AG04449 (cell line): Measurements from ENCODE around the gene SEMA4C.

Experiments used
- CTCF ChIA-PET: fragments of 350-600 bp; formaldehyde crosslinking; extraction: SDS; loops from one replicate; lab custom pipeline; 2021; ENCODE audit warnings: antibody characterized with exemption; lab: Yijun Ruan, JAX
- POLR2A ChIA-PET: fragments of 400-600, 350-600 bp; formaldehyde crosslinking; extraction: SDS; loops from one replicate; lab custom pipeline; 2020; ENCODE audit warnings: antibody characterized with exemption, inconsistent platforms; lab: Yijun Ruan, JAX
- DNase-seq: peaks from one replicate; pipeline ENCODE4 v3.0.0-alpha.2; 2010; ENCODE audit warnings: low read depth, low spot score
- H3K4me3 ChIP-seq: 2 replicates; pipeline ENCODE4 v1.5.1; 2011; ENCODE audit warnings: low read depth, mild to moderate bottlenecking, control low read depth, low read length
- TF ChIP-seq, protein P1 (sequence below): IDR thresholded peaks from one replicate; pipeline ENCODE4 v1.5.1; 2011; ENCODE audit warnings: mild to moderate bottlenecking, moderate library complexity, low read length, control low read depth, inconsistent platforms; ENCODE audit not compliant: insufficient read depth; ENCODE audit errors: missing control alignments

The SEMA4C gene

DNA sequence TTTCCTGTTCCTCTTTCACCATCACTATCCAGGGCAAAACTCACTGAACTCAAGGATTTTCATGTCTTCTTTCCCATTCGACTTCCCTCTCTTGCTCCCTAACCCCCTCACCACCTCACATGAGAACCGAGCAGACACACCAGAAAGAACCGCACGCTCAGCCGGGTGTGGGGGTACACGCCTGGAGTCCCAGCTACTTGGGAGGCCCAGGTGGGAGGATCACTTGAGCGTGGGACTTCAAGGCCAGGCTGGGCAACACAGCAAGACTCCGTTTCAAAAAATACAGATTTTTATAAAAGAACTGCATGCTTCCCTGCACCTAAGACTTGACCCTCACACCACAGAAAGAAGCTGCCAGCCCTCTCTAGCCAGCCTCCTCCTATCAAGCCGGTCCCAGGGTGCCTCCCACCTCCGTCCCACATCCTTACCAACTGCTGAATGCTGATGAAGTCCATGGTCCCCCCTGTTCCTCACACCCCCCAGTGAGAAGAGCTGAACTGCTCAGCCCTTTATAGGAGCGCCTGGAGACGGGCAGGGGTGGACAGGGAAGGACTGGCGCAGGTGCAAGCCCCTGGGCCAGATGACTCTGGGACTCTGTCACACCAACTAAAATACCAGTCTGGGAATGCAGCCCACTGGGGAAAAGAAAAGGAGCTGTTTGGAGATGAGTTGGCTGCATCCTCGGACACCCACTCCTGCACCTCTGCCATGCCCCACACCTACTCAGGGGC, 26.2 kb downstream of the SEMA4C start, which contains the start of gene ANKRD23:
Gene ANKRD23, minus strand, starts transcription at position 484 of the 731 bp plus-strand sequence. Its CDS starts 29 bp downstream, at position 455.
- no peak for DNase-seq
- ChIA-PET CTCF (interaction anchor here (1.3 to 1.9 kb wide), 4 partner anchors 12 to 118 kb away, joined by 4 to 7 read pairs (median 4); partner anchors contain the start of gene ANKRD39), POLR2A (interaction anchor here (1.1 kb wide), 1 partner anchor 14 kb away, joined by 3 read pairs; the partner anchor contains the start of gene ANKRD39)
- no peak within 1 kb of the TSS for H3K4me3 ChIP-seq
- TF ChIP-seq, protein P1, sequence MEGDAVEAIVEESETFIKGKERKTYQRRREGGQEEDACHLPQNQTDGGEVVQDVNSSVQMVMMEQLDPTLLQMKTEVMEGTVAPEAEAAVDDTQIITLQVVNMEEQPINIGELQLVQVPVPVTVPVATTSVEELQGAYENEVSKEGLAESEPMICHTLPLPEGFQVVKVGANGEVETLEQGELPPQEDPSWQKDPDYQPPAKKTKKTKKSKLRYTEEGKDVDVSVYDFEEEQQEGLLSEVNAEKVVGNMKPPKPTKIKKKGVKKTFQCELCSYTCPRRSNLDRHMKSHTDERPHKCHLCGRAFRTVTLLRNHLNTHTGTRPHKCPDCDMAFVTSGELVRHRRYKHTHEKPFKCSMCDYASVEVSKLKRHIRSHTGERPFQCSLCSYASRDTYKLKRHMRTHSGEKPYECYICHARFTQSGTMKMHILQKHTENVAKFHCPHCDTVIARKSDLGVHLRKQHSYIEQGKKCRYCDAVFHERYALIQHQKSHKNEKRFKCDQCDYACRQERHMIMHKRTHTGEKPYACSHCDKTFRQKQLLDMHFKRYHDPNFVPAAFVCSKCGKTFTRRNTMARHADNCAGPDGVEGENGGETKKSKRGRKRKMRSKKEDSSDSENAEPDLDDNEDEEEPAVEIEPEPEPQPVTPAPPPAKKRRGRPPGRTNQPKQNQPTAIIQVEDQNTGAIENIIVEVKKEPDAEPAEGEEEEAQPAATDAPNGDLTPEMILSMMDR, result no peak

DNA sequence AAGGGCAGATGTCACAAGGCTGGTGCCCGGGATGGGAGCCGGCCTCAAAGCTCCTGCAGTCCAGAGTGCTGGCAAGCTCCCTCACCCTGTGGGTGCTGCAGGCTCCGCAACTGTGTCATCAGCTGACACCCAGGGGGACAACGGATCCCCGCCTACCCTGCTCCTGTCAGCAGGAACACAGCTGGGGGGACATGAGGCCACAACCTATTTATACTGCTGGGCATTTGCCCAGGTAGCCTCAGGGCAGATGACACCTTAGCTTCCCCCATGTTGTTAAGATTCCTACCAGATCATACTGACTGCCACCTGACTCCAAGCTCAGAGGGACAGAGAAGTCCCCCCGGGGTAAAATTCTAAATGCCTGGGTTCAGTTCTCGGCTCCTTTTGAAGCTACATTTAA, 27.3 kb downstream of the SEMA4C start:
- DNase-seq, result no peak
- POLR2A ChIA-PET, result interaction anchor here (0.6 kb wide), 1 partner anchor 140 kb away, joined by 4 read pairs; no protein-coding TSS in a partner anchor
- CTCF ChIA-PET, result interaction anchor here (0.6 to 1.7 kb wide), 3 partner anchors 11 to 26 kb away, joined by 3 to 7 read pairs (median 4); partner anchors contain the start of gene ANKRD39
- no peak overlapping the region for H3K4me3 ChIP-seq
- TF ChIP-seq, protein P1, result no peak

DNA sequence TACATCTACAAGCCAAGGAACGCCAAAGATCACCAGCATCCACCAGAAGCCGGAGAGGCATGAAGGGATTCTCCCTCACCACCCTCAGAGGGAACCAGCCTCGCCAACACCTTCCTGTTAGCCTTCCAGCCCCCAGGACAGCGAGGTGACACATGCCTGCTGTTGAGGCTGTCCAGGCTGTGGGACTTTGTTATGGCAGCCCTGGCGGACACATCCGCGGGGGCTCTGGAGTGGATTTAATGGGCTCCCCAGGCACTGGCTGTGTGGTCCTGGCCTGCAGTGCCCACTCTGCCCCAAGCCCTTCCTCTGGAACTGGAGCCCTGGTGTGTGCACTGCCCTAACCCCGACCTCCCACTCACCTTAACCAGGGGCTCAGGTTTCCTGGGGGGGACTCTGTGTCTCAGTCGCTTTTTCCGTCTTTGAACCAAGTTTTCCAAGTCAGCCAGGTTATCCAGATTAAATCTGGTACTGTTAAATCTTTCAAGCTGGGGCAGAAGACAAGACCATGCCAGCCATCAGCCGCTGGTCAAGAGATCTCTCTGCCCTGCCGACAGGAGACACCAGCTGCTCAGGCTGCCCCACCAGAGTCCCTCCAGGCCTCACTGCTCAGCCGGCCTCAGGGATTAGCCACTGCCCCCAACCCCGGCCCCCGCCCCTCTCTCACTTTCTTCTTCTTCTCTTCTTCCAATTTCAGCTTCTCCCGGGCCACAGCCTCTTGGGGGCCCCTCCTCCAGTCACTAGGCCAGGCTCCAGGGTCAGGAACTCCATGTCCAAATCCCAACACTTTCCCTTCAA, 28.0 kb downstream of the SEMA4C start:
- CTCF ChIA-PET, result interaction anchor here (1.7 kb wide), 1 partner anchor 16 kb away, joined by 7 read pairs; the partner anchor contains the start of gene ANKRD39
- POLR2A ChIA-PET, result no interaction called here
- H3K4me3 ChIP-seq, result no peak overlapping the region
- DNase-seq, result no peak
- TF ChIP-seq, protein P1, result no peak

DNA sequence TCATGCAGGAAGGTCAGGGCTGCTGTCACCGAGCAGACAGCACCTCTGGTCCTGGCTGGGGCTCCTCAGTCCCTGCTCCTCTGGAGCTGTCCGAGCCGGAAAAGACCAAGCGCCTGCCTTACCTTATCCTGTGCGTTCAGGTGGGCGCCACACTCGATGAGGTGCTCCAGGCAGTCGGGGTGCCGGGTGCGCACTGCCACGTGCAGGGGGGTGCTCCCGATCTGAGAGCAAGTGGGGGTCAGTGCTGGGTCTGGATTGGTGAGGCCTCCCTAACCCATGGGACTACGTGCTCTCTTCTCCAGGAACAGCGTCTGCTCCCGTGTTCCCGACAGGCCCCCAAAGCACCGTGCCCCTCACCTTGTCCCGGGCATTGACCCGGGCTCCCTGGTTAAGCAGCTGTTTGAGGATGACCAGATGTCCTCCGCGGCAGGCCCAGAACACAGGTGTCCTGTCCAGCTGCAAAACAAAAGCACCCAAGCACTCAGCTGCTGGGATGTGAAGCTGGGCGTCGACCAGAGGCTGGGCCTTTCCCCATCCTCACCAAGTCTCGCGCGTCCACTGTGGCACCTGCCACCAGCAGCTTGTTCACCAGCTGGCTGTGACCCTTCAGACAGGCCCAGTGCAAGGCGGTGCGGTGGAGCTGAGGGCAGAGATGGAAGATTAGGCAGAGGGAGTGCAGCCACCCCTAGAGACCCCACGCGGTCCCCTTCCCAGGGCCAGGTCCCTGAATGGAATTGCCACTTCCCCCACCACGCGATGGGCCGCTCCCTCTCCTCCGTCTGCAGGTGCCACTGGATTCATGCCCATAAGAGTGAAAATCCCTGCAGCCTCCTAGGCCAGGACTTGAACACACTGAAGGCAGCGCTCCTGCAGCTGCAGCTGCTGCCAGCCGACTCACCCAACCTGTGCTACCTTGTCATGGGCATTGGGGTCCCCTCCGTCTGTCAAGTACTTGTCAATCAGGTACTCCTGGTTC, 29.7 kb downstream of the SEMA4C start:
- DNase-seq, result no peak
- ChIA-PET CTCF (interaction anchor here (0.6 to 1.5 kb wide), 3 partner anchors 12 to 19 kb away, joined by 3 to 4 read pairs (median 3); partner anchors contain the start of gene ANKRD39), POLR2A (interaction anchor here (1.2 kb wide), 1 partner anchor 8 kb away, joined by 3 read pairs; no protein-coding TSS in a partner anchor)
- TF ChIP-seq, protein P1, result no peak
- H3K4me3 ChIP-seq, result no peak overlapping the region

DNA sequence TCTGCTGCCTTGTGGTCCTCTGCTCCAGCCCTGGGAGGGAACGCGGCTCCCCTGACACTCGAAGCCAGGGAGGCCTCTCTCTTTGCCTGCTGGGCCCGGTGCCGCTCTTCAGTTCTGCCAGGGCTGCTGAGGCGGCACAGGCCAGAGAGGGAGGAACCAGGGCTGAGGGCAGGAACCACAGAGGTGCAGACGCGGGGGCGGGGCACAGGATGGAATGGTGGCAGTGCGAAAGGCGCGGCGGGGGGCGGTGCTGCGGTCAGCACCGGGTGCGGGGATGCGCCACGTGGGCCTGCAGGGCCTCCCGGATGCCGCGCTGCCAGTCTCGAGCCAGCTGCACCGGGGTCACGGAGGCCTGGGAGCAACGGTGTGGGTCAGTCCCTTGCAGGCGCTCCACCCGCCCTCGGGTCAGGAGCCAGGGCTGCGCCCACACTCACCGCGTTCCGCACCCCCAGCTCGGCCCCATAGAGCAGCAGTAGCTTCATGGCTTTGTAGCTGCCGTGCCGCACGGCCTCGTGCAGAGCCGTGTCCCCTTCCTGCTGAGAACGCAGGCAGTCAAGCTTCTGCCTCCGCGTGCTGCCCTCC, 30.5 kb downstream of the SEMA4C start:
- H3K4me3 ChIP-seq, result no peak overlapping the region
- TF ChIP-seq, protein P1, result no peak
- POLR2A ChIA-PET, result interaction anchor here (1.2 kb wide), 1 partner anchor 8 kb away, joined by 3 read pairs; no protein-coding TSS in a partner anchor
- no peak for DNase-seq
- CTCF ChIA-PET, result interaction anchor here (0.8 to 1.1 kb wide), 2 partner anchors 19 to 29 kb away, joined by 3 read pairs; partner anchors contain the start of gene ANKRD39
